T-cell (primary cell): ENCODE measurements around the gene AZI2. TPM values are rescaled to one million over a fixed set of nuclear protein-coding genes. Genes with fewer than 3 reads are reported as not detected.
A peak's percentile ranks its signal among the peaks of the same experiment; 100 is the strongest.

Experiments used
- ATAC-seq, 4 experiments: fragments of 200-7000 bp in 3 of 4; fragments of 150-1000 bp in 1 of 4; cut with Tn5 transposase; replicated peaks in 1 of 4; 1 replicate in 3 of 4; 2 replicates in 1 of 4; pipeline ENCODE4 v1.10.0; 2021; ENCODE audit warnings: moderate library complexity in 3 of 4, mild to moderate bottlenecking in 2 of 4, moderate number of reproducible peaks in 1 of 4
- CTCF ChIA-PET, 2 donors: fragments of 300-600 bp; sonication (Branson Sonifier 250); formaldehyde crosslinking; loops; one replicate each; lab custom pipeline; 2022; ENCODE audit warnings: antibody characterized with exemption in 2 of 2; lab: Charles Lee
- POLR2A ChIA-PET, 2 donors: fragments of 300-600 bp; sonication (Branson Sonifier 250); formaldehyde crosslinking; loops; one replicate each; lab custom pipeline; 2022; ENCODE audit warnings: antibody characterized with exemption in 2 of 2; lab: Charles Lee
- DNase-seq, 35 experiments: peaks; one replicate each; pipeline versions ENCODE4 v3.0.0 to v3.0.0-alpha.2; 2013 to 2023
- H3K27ac ChIP-seq: one replicate; pipeline ENCODE4 v1.5.1; 2013; ENCODE audit warnings: low read length
- H3K27me3 ChIP-seq, 2 experiments: replicated peaks in 1 of 2; 1 replicate in 1 of 2; 2 replicates in 1 of 2; pipeline versions ENCODE4 v1.6.1 to v1.7.0; 2013; ENCODE audit warnings: low read length in 1 of 2, mixed read lengths in 1 of 2; ENCODE audit not compliant: control insufficient read depth in 2 of 2, insufficient read depth in 2 of 2; ENCODE audit errors: extremely low read depth in 1 of 2
- H3K36me3 ChIP-seq, 2 donors: 1 replicate in 1 of 2; 2 replicates in 1 of 2; pipeline versions ENCODE4 v1.6.1 to v1.7.0; 2013; ENCODE audit warnings: low read length in 1 of 2; ENCODE audit not compliant: control insufficient read depth in 2 of 2, insufficient read depth in 1 of 2; ENCODE audit errors: extremely low read depth in 1 of 2
- H3K4me1 ChIP-seq, 2 experiments: 1 replicate in 1 of 2; 2 replicates in 1 of 2; pipeline versions ENCODE4 v1.6.1 to v1.7.0; 2013; ENCODE audit warnings: low read length in 2 of 2, mixed read lengths in 1 of 2; ENCODE audit not compliant: insufficient read depth in 2 of 2, control insufficient read depth in 1 of 2; ENCODE audit errors: extremely low read depth in 1 of 2
- H3K4me3 ChIP-seq, 2 donors: 1 replicate in 1 of 2; 2 replicates in 1 of 2; pipeline versions ENCODE4 v1.5.1 to v1.7.0; 2013; ENCODE audit warnings: mild to moderate bottlenecking in 2 of 2, low read length in 1 of 2, moderate library complexity in 1 of 2; ENCODE audit not compliant: control insufficient read depth in 1 of 2; ENCODE audit errors: extremely low read depth in 1 of 2
- H3K9me3 ChIP-seq: 2 replicates; pipeline ENCODE4 v1.7.0; 2013
- H3K27ac Mint-ChIP-seq, 2 donors: one replicate each; pipeline ENCODE4 v1.8.0; 2020 to 2021; ENCODE audit warnings: mild to moderate bottlenecking in 2 of 2, mixed read lengths in 2 of 2
- H3K27me3 Mint-ChIP-seq, 2 donors: one replicate each; pipeline ENCODE4 v1.8.0; 2021 to 2022; ENCODE audit warnings: mixed read lengths in 2 of 2
- H3K36me3 Mint-ChIP-seq: one replicate; pipeline ENCODE4 v1.8.0; 2021; ENCODE audit warnings: mixed read lengths
- H3K4me1 Mint-ChIP-seq, 3 donors: one replicate each; pipeline ENCODE4 v1.8.0; 2020 to 2022; ENCODE audit warnings: mixed read lengths in 3 of 3, mild to moderate bottlenecking in 1 of 3
- H3K4me3 Mint-ChIP-seq, 3 donors: one replicate each; pipeline ENCODE4 v1.8.0; 2020 to 2022; ENCODE audit warnings: mild to moderate bottlenecking in 3 of 3, mixed read lengths in 3 of 3, moderate library complexity in 3 of 3
- H3K9me3 Mint-ChIP-seq, 3 donors: one replicate each; pipeline ENCODE4 v1.8.0; 2020 to 2022; ENCODE audit warnings: mixed read lengths in 3 of 3
- WGBS: methylation state at CpG from one replicate; pipeline ENCODE4 v1.1.5; 2013; ENCODE audit warnings: missing lambda C conversion rate; ENCODE audit not compliant: insufficient coverage; 5-methylcytosine and 5-hydroxymethylcytosine counted together
- total RNA-seq, 35 experiments: library from RNA in 6 of 35; stranded (reverse) in 6 of 35; fragments of 120-200 nt in 1 of 35; gene quantifications; one replicate each; pipeline versions ENCODE4 v1.2.1 to v1.2.4 and lab custom pipeline; 2013 to 2026

The AZI2 gene
- total RNA-seq, 5 donors from 2014 or later (not counting 1 experiment from before 2014, with no cell fraction given) = 29.5 to 38.6 (median 30.6) TPM

GRCh38 chr3:28317438-28318022 is 31.1 kb downstream of the AZI2 start:
- peaks cover 4 to 31% of the 10 kb centered on the region in 2 donors for H3K36me3 ChIP-seq
- H3K9me3 ChIP-seq = no peaks in the 10 kb centered on the region
- Mint-ChIP-seq H3K4me1 (peaks cover 0 to 22% (median 14%) of the 10 kb centered on the region in 3 donors), H3K9me3 (no peaks in the 10 kb centered on the region), H3K27ac (no peak overlapping the region), H3K36me3 (peaks cover 16% of the 10 kb centered on the region), H3K4me3 (no peak overlapping the region), H3K27me3 (no peaks in the 10 kb centered on the region)
- H3K4me3 ChIP-seq = no peak overlapping the region
- ATAC-seq (peak; percentile 76 to 94 (median 88)), DNase-seq (peak in 25 of 35 experiments; percentile 1 to 79 (median 17))
- WGBS = no CpG with 5 or more reads among the region's 2 CpGs
- ChIA-PET CTCF (interaction anchor here (0.6 to 2.6 kb wide), 16 partner anchors 9 to 635 kb away, joined by 3 to 72 read pairs (median 4); partner anchors contain the start of genes AZI2 (in 1 of the 2) and ZCWPW2 (in 1 of the 2)), POLR2A (interaction anchor here in 1 of 2 donors (0.9 kb wide), 1 partner anchor 11 kb away, joined by 3 read pairs; no protein-coding TSS in a partner anchor)
- H3K27ac ChIP-seq = no peak overlapping the region
- H3K27me3 ChIP-seq = no peaks in the 10 kb centered on the region
- no peaks in the 10 kb centered on the region for H3K4me1 ChIP-seq

- WGBS = no CpG with 5 or more reads among the region's 2 CpGs
- no peaks in the 10 kb centered on the region for H3K27me3 Mint-ChIP-seq
- ChIA-PET CTCF (interaction anchor here in 1 of 2 donors (0.5 to 0.6 kb wide), 2 partner anchors 10 to 20 kb away, joined by 3 to 6 read pairs; no protein-coding TSS in a partner anchor), POLR2A (interaction anchor here (0.5 to 0.7 kb wide), 2 partner anchors 10 to 947 kb away, joined by 3 to 4 read pairs; no protein-coding TSS in a partner anchor)
- Histone ChIP-seq H3K4me1 (no peaks in the 10 kb centered on the region), H3K27me3 (no peaks in the 10 kb centered on the region), H3K4me3 (no peak overlapping the region), H3K9me3 (no peaks in the 10 kb centered on the region), H3K27ac (no peak overlapping the region), H3K36me3 (peaks cover 4 to 25% of the 10 kb centered on the region in 2 donors)
- no peak overlapping the region for H3K27ac Mint-ChIP-seq
- H3K4me1 Mint-ChIP-seq = peaks cover 0 to 21% (median 10%) of the 10 kb centered on the region in 3 donors
- no peaks in the 10 kb centered on the region for H3K9me3 Mint-ChIP-seq
- ATAC-seq = no peak
- no peak overlapping the region for H3K4me3 Mint-ChIP-seq
- no peak for DNase-seq
- H3K36me3 Mint-ChIP-seq = peaks cover 16% of the 10 kb centered on the region
Measured at GRCh38 chr3:28316226-28316625, 32.4 kb downstream of the AZI2 start.

DNA sequence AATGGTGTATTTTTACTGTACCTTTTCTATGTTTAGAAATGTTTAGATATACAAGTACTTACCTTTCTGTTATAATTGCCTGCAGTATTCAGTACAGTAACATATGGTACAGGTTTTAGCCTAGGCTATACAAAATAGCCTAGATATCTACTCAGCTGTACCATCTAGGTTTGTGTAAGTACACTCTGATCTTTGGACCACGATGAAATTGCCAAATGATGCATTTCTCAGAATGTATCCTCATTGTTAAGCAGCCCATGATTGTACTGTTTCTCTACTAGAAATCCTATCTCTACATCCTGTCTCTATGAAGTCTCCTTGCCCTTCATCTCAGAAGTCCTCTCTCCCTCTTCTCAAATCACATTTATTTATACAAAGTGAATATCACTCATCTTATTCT is 32.9 kb downstream of the AZI2 start:
- POLR2A ChIA-PET = interaction anchor here in 1 of 2 donors (0.7 kb wide), 1 partner anchor 10 kb away, joined by 3 read pairs; no protein-coding TSS in a partner anchor
- Mint-ChIP-seq H3K27me3 (no peaks in the 10 kb centered on the region), H3K4me3 (no peak overlapping the region), H3K9me3 (no peaks in the 10 kb centered on the region), H3K27ac (no peak overlapping the region), H3K4me1 (peaks cover 0 to 16% (median 5%) of the 10 kb centered on the region in 3 donors), H3K36me3 (peaks cover 12% of the 10 kb centered on the region)
- Histone ChIP-seq H3K36me3 (peaks cover 4 to 25% of the 10 kb centered on the region in 2 donors), H3K9me3 (no peaks in the 10 kb centered on the region), H3K4me3 (no peak overlapping the region), H3K27ac (no peak overlapping the region), H3K4me1 (no peaks in the 10 kb centered on the region), H3K27me3 (no peaks in the 10 kb centered on the region)
- CTCF ChIA-PET = interaction anchor here in 1 of 2 donors (0.6 kb wide), 1 partner anchor 10 kb away, joined by 6 read pairs; no protein-coding TSS in a partner anchor
- ATAC-seq (no peak), DNase-seq (no peak)
- 50% methylated on average over 1 of the region's 1 CpG for WGBS

DNA sequence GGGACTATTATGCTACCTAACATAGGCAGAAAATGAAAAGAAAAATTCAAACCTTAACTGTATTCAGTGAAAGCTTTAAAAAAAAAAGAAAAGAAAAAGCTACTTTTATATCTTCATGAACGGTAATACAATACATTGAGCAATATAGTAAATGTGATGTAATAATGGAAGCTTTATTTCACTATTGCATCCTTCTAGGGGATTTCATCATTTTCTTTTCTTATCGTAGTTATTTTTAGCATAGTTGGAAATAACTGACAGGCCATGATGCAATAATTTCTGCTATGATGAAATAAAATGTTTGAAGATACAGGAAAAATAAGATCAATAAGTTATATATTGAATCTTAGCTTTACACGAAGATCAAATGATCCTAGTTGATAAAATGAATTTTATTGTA is 40.4 kb downstream of the AZI2 start:
- WGBS = no CpG with 5 or more reads among the region's 3 CpGs
- H3K4me3 Mint-ChIP-seq = no peak overlapping the region
- no peaks in the 10 kb centered on the region for H3K27me3 ChIP-seq
- no peaks in the 10 kb centered on the region for H3K4me1 ChIP-seq
- ATAC-seq = no peak
- H3K27ac Mint-ChIP-seq = no peak overlapping the region
- POLR2A ChIA-PET = interaction anchor here in 1 of 2 donors (1.0 kb wide), 1 partner anchor 290 kb away, joined by 3 read pairs; no protein-coding TSS in a partner anchor
- no peaks in the 10 kb centered on the region for H3K27me3 Mint-ChIP-seq
- peaks cover 9% of the 10 kb centered on the region for H3K36me3 Mint-ChIP-seq
- no peaks in the 10 kb centered on the region for H3K36me3 ChIP-seq
- H3K27ac ChIP-seq = no peak overlapping the region
- DNase-seq = no peak
- no peaks in the 10 kb centered on the region for H3K9me3 Mint-ChIP-seq
- CTCF ChIA-PET = interaction anchor here (0.9 to 1.4 kb wide), 4 partner anchors 9 to 596 kb away, joined by 3 to 5 read pairs (median 4); no protein-coding TSS in a partner anchor
- H3K9me3 ChIP-seq = no peaks in the 10 kb centered on the region
- H3K4me1 Mint-ChIP-seq = peaks cover 9 to 20% (median 12%) of the 10 kb centered on the region in 3 donors
- H3K4me3 ChIP-seq = no peak overlapping the region

DNA sequence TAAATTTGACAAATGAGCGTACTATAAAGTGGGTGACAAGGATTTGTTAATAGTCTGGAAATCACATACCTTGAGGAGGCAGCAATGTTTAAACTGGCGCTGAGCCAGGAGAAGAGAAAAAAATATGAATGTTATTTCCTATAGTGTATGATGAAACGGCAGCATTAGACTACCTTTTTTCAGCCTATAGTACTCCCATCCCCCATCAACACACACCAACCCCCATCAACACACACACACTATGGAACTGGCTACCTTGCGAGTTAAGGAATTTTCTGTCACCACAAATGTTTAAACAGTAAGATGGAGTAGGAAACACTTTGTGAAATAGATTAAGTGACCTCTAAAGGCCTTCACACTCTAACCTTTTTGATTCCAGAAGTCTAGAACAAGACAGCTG is 46.9 kb downstream of the AZI2 start:
- no peaks in the 10 kb centered on the region for H3K4me1 ChIP-seq
- ChIA-PET POLR2A (no interaction called here), CTCF (no interaction called here)
- Mint-ChIP-seq H3K9me3 (no peaks in the 10 kb centered on the region), H3K36me3 (peaks cover 23% of the 10 kb centered on the region), H3K27me3 (no peaks in the 10 kb centered on the region), H3K4me1 (peaks cover 7 to 9% (median 8%) of the 10 kb centered on the region in 3 donors), H3K27ac (no peak overlapping the region), H3K4me3 (no peak overlapping the region)
- no CpG with 5 or more reads among the region's 4 CpGs for WGBS
- no peak overlapping the region for H3K27ac ChIP-seq
- H3K4me3 ChIP-seq = no peak overlapping the region
- peaks cover 0 to 7% of the 10 kb centered on the region in 2 donors for H3K36me3 ChIP-seq
- H3K9me3 ChIP-seq = no peaks in the 10 kb centered on the region
- no peaks in the 10 kb centered on the region for H3K27me3 ChIP-seq
- no peak for ATAC-seq
- no peak for DNase-seq

DNA sequence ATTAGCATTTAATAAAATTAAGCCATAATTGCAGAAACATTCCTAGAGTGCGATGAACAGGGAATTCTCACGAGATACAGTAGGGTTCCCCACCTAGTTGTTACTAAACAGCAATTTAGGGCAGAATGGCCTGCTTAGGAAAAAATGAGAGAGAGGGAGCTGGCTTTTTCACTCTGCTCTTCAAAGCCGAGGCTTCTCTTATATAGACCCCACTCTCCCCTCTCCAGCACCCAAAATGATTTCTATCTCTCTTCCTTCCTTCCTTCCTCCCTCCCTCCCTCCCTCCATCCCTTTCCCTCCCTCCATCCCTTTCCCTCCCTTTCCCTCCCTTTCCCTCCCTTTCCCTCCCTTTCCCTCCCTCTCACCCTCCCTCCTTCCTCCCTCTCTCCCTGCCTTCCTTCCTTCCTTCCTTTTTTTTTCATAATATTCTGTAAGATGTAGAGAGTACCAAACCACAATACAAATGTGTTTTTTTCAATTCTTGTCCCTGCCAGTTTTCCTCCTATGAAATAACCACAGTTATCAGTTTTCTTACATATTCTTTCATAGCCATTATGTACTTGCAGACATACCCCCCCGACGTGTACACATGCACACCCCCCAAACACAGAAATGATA is 48.2 kb downstream of the AZI2 start:
- CTCF ChIA-PET = no interaction called here
- Histone ChIP-seq H3K27me3 (no peaks in the 10 kb centered on the region), H3K4me1 (peaks cover 0 to 2% of the 10 kb centered on the region in 2 experiments), H3K27ac (no peak overlapping the region), H3K4me3 (no peak overlapping the region), H3K36me3 (peaks cover 0 to 7% of the 10 kb centered on the region in 2 donors), H3K9me3 (no peaks in the 10 kb centered on the region)
- Mint-ChIP-seq H3K27me3 (no peaks in the 10 kb centered on the region), H3K27ac (no peak overlapping the region), H3K4me1 (peaks cover 7 to 13% (median 11%) of the 10 kb centered on the region in 3 donors), H3K9me3 (no peaks in the 10 kb centered on the region), H3K36me3 (peaks cover 22% of the 10 kb centered on the region), H3K4me3 (no peak overlapping the region)
- DNase-seq = no peak
- no CpG with 5 or more reads among the region's 5 CpGs for WGBS
- ATAC-seq = no peak
- POLR2A ChIA-PET = interaction anchor here in 1 of 2 donors (1.2 kb wide), 1 partner anchor 19 kb away, joined by 3 read pairs; no protein-coding TSS in a partner anchor
